ENCODE results near the gene ULK4. TPM values are rescaled to one million over a fixed set of nuclear protein-coding genes. Genes with fewer than 3 reads are reported as not detected.

ULK4 gene
- total RNA-seq, 4 donors from 2014 or later, result 13.3 to 23.4 (median 17.9) TPM

- H3K9me3 ChIP-seq, result no peaks in the 10 kb centered on the region
- peaks cover 0 to 18% (median 11%) of the 10 kb centered on the region in 4 donors for H3K4me1 ChIP-seq
- H3K36me3 ChIP-seq, result peaks cover 0 to 43% (median 0%) of the 10 kb centered on the region in 3 donors
- no peak overlapping the region for H3K4me3 ChIP-seq
- WGBS, 2 donors, result 75 to 78% methylated on average over 6 of the region's 6 CpGs
- DNase-seq (ENCODE audit: low spot score in 2 of 2), result no peak
- TF ChIP-seq, protein P1, sequence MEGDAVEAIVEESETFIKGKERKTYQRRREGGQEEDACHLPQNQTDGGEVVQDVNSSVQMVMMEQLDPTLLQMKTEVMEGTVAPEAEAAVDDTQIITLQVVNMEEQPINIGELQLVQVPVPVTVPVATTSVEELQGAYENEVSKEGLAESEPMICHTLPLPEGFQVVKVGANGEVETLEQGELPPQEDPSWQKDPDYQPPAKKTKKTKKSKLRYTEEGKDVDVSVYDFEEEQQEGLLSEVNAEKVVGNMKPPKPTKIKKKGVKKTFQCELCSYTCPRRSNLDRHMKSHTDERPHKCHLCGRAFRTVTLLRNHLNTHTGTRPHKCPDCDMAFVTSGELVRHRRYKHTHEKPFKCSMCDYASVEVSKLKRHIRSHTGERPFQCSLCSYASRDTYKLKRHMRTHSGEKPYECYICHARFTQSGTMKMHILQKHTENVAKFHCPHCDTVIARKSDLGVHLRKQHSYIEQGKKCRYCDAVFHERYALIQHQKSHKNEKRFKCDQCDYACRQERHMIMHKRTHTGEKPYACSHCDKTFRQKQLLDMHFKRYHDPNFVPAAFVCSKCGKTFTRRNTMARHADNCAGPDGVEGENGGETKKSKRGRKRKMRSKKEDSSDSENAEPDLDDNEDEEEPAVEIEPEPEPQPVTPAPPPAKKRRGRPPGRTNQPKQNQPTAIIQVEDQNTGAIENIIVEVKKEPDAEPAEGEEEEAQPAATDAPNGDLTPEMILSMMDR (IDR thresholded peaks at IDR 0.05), result no peak
- TF ChIP-seq POLR2A (IDR thresholded peaks at IDR 0.05), result no peak
- no peaks in the 10 kb centered on the region for H3K27me3 ChIP-seq
- no peak overlapping the region for H3K27ac ChIP-seq
Measured at GRCh38 chr3:41244620-41245336, 717.1 kb downstream of the ULK4 start.

DNA sequence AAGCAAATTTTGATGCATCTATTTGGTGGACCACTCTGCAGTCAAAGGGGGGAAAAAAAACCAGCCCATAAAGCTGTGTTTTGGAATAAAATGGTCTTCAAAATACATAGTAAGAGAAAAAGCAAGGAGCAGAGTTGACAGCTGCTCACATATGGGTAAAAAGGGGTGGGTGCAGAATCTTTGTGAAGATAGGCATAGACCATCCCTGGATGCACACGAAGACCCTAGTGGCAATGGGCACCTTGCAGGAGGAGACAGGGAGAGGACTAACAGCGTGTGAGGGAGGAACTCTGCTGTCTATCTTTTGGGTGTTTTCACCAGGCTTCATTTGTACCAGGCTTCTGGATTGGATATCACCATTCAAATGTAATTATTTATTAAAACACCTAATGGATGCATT, 718.7 kb downstream of the ULK4 start:
- Histone ChIP-seq H3K36me3 (peaks cover 0 to 58% (median 3%) of the 10 kb centered on the region in 3 donors), H3K4me1 (peaks cover 0 to 31% (median 14%) of the 10 kb centered on the region in 4 donors), H3K27ac (no peak overlapping the region), H3K9me3 (no peaks in the 10 kb centered on the region), H3K4me3 (no peak overlapping the region), H3K27me3 (no peaks in the 10 kb centered on the region)
- TF ChIP-seq, protein P1 (IDR thresholded peaks at IDR 0.05), result no peak
- no peak for TF ChIP-seq POLR2A (IDR thresholded peaks at IDR 0.05)
- no peak for TF ChIP-seq EP300 (IDR thresholded peaks at IDR 0.05)
- DNase-seq (ENCODE audit: low spot score in 2 of 2), result no peak
- WGBS, 2 donors, result 69 to 100% methylated on average over 2 of the region's 2 CpGs

DNA sequence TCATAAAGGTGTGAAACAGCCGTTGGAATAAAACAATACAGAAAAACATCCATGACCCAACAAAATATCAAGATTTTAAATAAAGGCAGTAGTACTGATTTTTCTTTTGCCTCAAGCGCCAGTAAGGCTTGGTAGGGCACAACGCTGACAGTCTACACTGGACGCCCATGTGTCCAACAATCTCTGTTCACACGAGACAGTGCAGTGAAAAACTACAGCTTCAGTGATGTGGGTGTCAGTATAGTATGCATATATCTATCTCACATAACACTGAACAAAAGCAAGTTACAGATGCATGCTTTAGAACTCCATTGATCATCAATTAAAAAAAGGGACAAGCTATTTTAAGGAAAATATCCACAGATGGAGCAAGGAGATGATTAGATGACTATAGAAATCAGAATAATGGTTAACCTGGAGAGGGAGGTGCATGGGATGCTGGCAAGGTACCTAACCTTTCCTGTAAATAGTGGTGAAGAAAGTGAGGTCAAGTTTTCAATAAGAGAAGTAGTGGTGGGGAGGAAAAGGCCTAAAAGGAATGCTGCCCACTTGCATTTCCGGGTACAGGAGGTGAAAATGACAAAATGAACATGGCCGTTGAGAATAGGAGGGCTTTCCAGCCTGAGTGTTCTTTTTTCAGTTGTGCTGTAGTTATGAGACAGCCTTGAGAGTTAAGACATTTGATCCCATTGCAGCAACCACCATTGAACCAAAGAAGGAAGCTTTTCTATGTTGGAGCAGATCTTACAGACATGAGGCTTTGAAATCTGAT, 719.9 kb downstream of the ULK4 start:
- H3K27ac ChIP-seq, result no peak overlapping the region
- WGBS, 2 donors, result 76 to 78% methylated on average over 7 of the region's 7 CpGs
- H3K4me3 ChIP-seq, result no peak overlapping the region
- peaks cover 0 to 29% (median 11%) of the 10 kb centered on the region in 4 donors for H3K4me1 ChIP-seq
- H3K9me3 ChIP-seq, result no peaks in the 10 kb centered on the region
- no peak for TF ChIP-seq POLR2A (IDR thresholded peaks at IDR 0.05)
- TF ChIP-seq EP300 (IDR thresholded peaks at IDR 0.05), result no peak
- TF ChIP-seq, protein P1 (IDR thresholded peaks at IDR 0.05), result no peak
- no peak for DNase-seq (ENCODE audit: low spot score in 2 of 2)
- H3K27me3 ChIP-seq, result no peaks in the 10 kb centered on the region
- H3K36me3 ChIP-seq, result peaks cover 0 to 69% (median 3%) of the 10 kb centered on the region in 3 donors

GRCh38 chr3:41241161-41241560, 720.7 kb downstream of the ULK4 start:
- WGBS, 2 donors, result 76 to 83% methylated on average over 4 of the region's 4 CpGs
- no peak overlapping the region for H3K27ac ChIP-seq
- TF ChIP-seq, protein P1 (IDR thresholded peaks at IDR 0.05), result no peak
- TF ChIP-seq EP300 (IDR thresholded peaks at IDR 0.05), result no peak
- no peak for TF ChIP-seq POLR2A (IDR thresholded peaks at IDR 0.05)

DNA sequence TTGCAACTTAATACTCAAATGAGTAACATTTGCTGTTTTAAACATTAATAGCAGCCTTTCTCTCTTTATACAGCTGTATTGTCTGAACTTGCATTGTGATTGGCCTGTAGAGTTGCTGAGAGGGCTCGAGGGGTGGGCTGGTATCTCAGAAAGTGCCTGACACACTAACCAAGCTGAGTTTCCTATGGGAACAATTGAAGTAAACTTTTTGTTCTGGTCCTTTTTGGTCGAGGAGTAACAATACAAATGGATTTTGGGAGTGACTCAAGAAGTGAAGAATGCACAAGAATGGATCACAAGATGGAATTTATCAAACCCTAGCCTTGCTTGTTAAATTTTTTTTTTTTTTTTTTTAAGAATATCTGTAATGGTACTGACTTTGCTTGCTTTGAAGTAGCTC, 722.3 kb downstream of the ULK4 start:
- Histone ChIP-seq H3K4me3 (no peak overlapping the region), H3K4me1 (peaks cover 0 to 36% (median 2%) of the 10 kb centered on the region in 4 donors), H3K9me3 (no peaks in the 10 kb centered on the region), H3K36me3 (peaks cover 0 to 82% (median 3%) of the 10 kb centered on the region in 3 donors), H3K27me3 (no peaks in the 10 kb centered on the region), H3K27ac (peak overlapping the region in 1 of 4 donors; percentile 31)
- TF ChIP-seq POLR2A (IDR thresholded peaks at IDR 0.05), result no peak
- no peak for TF ChIP-seq EP300 (IDR thresholded peaks at IDR 0.05)
- TF ChIP-seq, protein P1 (IDR thresholded peaks at IDR 0.05), result no peak
- WGBS, 2 donors, result 12 to 23% methylated on average over 2 of the region's 2 CpGs
- DNase-seq (ENCODE audit: low spot score in 2 of 2), result no peak

More at GRCh38 chr3:41241161-41241560, 720.7 kb downstream of the ULK4 start:
- Histone ChIP-seq H3K4me3 (no peak overlapping the region), H3K4me1 (peaks cover 0 to 29% (median 4%) of the 10 kb centered on the region in 4 donors), H3K36me3 (peaks cover 0 to 77% (median 3%) of the 10 kb centered on the region in 3 donors), H3K27me3 (no peaks in the 10 kb centered on the region), H3K9me3 (no peaks in the 10 kb centered on the region)
- no peak for DNase-seq (ENCODE audit: low spot score in 2 of 2)

All from tibial nerve (tissue), 4 donors.